Measurements from ENCODE around the gene GNL3L.
"Not testable (repeated sequence)": the region's sequence is repeated elsewhere in the genome, so short reads cannot be mapped to it uniquely, and the experiment has no call there.

Gene GNL3L, protein sequence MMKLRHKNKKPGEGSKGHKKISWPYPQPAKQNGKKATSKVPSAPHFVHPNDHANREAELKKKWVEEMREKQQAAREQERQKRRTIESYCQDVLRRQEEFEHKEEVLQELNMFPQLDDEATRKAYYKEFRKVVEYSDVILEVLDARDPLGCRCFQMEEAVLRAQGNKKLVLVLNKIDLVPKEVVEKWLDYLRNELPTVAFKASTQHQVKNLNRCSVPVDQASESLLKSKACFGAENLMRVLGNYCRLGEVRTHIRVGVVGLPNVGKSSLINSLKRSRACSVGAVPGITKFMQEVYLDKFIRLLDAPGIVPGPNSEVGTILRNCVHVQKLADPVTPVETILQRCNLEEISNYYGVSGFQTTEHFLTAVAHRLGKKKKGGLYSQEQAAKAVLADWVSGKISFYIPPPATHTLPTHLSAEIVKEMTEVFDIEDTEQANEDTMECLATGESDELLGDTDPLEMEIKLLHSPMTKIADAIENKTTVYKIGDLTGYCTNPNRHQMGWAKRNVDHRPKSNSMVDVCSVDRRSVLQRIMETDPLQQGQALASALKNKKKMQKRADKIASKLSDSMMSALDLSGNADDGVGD

DNA sequence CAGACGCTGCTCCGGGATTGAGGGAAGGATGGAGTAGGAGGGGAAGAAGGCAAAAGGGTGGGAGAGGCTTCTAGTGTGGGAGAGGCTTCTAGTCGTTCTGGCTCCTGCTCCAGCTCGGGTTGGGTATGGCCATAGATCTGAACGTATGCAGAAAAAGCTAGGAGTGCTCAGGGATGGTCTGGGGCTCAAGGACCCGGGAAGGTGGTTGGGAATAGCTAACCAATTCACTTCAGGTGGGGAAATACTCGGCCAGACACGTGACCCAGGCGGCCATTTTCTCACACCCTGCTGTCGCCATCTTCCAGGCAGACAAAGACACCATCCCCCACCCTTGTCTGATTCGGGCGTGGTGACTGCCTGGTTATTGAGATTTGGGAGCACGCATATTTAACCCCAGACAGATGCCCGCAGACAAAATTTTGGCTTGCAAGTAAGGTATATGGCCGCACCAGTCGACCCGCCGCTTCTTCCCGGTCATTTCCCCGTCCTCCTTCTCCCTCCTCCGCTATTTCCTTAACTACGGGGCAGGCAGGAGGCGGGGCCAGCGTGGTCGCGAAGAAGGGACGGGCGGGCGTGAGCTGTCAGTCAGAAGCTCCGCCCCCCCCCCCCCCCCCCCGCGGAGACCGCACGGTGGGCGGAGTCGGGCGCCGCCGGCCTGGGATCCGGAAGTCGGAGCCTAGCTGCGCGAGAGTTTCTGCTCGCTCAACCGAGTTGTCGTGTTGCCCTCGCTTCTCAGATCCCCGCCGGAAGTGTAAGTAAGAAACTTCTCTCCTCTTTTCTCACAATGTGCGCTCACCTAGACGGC, at the start of gene GNL3L:
Gene GNL3L, plus strand, starts transcription at position 668 of the 805 bp plus-strand sequence. CDS start 2,348 bp downstream, outside the sequence.
- DNase-seq (ENCODE audit: low read depth in 3 of 3) = peak; percentile 33 to 73 (median 68)

DNA sequence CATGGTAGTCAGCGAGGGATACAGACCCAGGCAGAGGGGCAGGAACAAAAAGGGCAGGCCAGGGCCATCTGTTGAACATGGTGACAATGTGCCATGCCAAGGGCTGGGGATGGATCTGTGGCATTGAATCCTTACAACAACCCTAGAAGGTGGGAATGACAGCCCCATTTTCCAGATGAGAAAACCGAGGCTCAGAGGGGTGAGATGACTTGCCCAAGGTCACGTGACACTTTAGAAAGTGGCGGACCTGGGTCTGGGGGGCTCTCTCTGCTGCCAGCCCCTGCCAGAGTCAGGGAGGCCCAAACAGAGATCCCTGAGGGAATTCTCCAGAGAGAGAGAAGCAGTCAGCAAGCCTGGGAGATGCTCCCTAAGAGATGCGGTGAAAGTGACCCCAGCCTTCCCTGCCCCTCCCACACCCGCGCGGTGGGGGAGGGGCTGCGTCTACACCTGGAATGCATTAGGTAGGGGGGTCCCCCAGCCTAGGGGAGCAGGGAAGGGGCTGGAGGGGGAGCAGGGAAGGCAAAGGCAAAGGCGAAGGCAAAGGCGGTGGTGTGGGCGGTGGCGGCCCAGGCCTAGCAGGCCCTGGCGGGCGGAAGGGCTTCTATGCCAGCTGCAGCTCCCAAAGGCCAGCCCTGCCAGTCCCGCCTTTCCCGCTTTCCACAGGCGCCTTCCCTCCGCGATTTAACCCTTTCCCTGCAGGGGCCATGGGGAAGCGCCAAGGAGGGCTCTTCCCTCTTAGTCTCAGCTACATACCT, 47.0 kb upstream of the GNL3L start:
- DNase-seq (ENCODE audit: low read depth in 3 of 3) = no peak

DNA sequence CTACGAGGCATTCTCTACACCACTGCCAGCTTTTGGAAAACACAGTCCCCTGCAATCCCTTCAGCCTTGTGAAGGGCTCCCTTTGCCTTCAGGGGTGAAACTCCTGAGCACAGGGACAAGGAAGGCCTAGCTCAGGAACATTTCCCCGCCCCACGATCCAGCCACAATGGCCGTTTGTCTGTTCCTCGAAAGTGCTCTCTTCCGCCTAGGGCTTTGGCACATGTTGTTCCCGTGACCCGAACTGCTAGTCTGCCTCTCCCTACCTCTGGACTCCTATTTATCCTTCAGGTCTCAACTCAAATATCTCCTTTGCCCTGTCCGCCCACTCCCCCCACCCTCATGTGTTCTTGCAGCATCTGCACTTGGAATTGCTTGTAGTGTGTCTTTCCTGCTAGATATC, 46.1 kb upstream of the GNL3L start:
- DNase-seq (ENCODE audit: low read depth in 3 of 3) = no peak

DNA sequence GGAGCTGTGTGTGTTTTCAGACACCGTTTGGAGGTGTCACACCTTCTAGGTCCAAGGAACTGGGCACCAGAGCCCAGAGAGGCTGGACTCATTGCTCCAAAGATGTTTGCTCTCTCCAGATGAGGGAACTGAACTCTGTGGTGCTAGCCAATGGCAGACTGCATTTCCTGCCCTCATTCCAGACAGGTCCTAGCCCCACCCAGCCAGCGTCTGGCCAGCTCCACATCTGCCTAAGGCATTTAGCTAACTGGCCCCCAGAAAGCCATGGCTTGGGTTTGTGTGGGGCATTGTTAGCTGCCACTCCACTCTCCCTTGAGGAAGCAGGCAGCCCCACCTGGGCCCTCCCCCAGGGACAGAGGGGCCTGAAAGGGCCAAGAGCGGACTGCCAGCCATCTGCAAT, 45.4 kb upstream of the GNL3L start:
- DNase-seq (ENCODE audit: low read depth in 3 of 3) = no peak

DNA sequence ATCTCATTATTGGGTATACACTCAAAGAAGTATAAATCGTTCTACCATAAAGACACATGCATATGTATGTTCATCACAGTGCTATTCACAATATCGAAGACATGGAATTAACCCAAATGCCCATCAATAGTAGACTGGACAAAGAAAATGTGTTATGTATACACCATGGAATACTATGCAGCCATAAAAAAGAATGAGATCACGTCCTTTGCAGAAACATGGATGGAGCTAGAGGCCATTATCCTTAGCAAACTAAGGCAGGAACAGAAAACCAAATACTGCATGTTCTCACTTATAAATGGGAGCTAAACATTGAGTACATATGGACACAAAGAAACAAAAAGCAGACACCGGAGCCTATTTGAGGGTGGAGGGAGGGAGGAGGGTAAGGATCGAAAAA, 40.2 kb upstream of the GNL3L start:
- DNase-seq (ENCODE audit: low read depth in 3 of 3) = not testable (repeated sequence)

DNA sequence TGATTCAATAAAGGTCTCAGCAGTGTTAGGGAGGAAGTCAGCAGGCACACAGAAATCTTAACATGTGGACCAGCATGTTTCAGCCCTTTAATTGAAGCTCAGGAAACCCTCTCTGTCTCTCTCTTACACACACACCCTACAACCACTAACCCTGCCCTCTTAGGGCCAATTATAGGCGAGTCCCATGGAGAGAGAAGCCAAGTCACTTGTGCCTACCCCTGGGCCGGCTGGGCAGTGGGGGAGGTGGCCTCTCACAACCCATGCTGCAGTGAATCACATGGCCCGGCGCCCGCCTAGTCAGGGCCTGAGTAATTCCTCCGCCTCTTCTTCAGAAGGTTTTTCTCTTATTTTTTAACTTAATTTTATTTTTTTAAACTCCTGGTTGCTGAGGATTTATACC, 37.7 kb upstream of the GNL3L start:
- DNase-seq (ENCODE audit: low read depth in 3 of 3) = no peak

DNA sequence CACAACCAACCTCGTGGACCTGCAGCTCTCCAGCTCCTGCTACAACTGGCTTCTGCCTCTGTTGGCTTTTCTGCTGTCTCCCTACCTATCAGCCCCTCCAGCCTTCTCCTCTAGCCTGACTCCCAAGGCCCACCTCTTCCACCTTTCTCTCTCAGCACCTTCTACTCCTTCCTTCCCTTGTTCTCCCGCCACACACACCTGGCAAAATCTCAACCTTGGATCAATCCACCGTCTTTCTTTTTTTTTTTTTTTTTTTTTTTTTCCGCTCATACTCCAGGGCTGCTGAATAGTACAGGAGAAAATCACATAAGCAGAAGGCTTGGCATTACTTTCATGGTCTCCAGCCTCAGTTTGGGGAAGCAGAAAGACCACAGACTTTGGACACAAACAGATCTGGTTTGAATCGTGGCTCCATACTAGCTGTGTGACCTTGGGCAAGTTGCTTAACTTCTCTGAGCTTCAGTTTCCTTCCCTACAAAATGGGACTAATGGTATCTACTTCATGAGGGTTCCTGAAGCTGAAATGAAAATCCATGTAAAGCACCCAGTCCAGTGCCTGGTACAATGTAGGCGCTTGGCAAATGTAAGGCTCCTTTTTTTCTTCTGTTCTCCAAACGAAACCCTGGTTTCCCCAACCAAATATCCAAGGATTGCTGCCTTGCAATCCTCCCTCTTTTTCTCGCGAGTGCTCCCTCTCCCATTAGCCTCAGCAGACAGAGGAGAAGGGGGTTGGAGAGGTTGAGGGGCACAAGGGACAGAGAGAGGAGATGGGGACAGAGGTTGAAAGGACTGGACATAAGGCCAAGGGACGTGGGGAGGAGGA, 35.6 kb upstream of the GNL3L start:
- no peak for DNase-seq (ENCODE audit: low read depth in 3 of 3)

DNA sequence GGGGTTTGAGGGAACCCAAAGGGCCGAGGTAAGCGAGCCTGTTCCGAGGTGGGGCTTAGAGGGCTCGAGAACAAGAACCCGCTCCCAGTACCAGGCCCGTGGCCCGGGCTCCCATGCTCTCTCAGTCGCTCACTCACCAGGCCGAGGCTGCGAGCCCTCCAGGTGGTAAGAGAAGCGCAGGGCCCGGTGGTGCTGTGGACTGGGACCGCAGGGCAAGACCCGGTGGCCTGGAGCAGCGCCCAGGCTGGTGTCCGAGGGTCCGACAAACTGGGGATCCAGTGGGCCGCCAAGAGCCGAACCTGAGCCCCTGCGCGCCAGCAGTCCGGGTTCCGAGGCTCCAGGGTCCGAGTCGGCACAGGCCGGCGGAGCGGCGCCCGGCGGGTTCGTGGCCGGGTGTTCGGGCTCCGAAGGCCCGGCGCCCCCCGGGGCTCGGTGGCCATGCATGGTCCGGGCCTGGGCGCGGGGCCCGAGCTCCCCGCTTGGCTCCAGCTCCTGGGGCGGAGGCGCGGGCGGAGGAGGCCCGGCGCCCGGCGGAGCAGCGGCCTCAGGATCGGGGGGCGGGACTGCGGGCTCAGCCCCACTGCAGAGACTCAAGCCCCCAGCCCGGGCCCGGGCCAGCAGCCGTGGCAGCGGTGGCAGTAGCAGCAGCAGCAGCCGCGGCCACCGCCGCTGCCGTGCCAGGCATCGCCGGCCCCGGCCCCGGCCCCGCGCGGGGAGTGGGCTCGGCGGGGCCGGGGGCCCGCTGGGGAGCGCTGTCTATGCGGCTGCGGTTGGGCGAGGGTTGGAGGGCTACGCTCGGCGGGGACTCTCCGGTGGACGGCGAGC, 34.8 kb upstream of the GNL3L start:
- DNase-seq (ENCODE audit: low read depth in 3 of 3) = no peak

DNA sequence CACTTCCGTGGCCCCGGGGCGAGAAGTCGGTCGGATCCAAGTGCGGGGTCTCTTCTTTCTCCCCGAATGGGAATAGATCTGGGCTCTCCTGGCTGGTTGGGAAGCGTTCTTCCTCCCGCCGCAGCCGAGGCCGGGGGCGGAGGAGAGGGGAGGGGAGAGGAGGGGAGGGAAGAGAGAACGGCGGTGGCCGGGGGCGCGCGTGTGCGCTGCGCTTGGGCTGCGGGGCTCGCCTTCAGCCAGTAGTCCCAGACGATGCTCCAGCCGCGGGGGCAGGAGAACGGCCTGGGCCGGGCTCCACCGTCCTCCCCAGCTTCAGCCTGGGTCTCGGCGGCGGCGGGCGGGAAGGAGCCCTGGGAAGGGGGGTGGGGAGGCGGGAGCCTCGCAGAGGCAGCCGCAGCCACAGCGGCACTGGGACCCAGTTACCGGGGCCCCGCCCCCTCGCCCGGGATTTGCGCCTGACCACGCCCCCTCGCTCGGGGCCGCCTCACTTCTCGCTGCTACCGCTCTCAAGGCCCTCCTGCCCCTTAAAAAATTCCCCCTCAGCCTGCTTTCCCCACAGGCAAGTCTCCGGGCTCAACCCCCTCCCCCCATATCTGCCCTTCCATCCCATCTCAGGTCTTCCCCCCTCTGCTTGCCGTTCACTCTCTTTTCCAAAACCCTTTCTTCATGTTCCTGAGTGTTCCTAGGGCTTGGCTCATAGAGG, 34.1 kb upstream of the GNL3L start, which contains the start of gene FGD1:
Gene FGD1, minus strand, starts transcription at position 421 of the 703 bp plus-strand sequence. CDS start 802 bp downstream, outside the sequence.
- peak in 1 of 3 donors; percentile 34 for DNase-seq (ENCODE audit: low read depth in 3 of 3)

DNA sequence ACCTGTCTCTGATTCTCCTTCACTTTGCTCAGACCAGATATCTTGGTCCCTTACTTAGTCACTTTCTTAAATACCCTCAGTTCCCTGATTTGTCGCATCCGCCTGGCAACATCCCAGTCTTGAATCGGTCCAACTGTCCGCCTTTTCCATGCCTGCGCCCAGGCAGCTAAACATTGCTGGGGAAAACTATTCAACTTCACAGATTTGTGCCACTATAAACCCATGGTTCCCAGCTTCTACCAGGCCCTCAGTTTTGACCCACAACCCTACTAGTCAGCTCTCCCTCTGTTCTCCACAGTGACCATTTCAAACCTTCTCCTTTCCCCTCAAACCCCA, 33.5 kb upstream of the GNL3L start:
- DNase-seq (ENCODE audit: low read depth in 3 of 3) = no peak

DNA sequence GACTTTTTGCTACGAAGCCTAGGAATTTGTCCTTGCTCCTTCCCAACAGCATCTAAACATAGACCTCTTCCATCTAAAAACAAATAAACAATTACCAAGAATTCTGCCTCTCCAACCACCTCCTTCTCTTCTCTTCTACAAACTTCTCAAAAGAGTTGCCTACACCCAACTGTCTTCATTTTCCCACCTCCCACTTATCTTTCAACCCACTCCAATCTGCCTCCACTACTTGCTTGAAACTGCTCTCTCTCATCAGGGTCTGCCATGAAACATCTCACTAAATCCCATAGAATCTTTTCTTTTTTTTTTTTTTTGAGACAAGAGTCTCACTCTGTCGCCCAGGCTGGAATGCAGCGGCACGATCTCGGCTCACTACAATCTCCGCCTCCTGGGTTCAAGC, 33.1 kb upstream of the GNL3L start:
- no peak for DNase-seq (ENCODE audit: low read depth in 3 of 3)

DNA sequence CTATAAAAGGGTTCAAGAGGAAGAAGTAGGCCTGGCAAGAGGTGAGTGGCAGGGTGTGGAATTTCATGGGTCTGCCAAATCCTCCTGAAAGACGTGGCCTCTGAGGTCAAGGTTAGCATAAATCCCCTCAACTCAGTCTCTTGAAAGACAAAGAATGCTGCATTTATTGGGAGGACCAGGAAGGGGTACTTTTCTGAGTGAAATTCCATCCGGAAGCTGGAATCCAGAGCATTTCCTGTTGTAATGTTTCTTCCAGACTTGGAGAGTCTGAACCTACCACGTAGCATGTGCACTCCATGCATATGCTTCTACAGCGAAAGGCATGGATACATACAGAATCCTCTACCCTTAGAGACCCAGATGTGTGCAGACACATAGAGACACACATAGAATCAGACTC, 20.6 kb upstream of the GNL3L start:
- no peak for DNase-seq (ENCODE audit: low read depth in 3 of 3)

DNA sequence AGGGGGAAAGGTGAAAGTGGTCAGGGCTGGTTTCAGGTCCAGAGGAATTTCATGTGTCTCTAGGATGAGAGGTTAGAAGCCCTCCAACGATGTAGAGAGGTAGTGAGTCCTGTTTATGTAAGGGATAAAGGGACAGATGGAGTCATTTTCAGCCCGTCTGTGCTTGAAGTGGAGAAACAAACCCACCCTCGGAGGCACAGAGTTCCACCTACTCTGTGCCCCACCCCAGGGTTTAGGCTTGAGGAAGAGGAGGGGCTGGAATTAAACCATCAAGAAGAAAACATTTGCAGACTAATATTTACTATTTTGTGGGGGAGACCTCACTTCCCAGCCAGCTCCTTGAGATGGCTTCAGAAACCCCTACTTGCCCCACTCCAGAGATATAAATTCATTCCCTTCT, 868 bp upstream of the GNL3L start:
- DNase-seq (ENCODE audit: low read depth in 3 of 3) = no peak

DNA sequence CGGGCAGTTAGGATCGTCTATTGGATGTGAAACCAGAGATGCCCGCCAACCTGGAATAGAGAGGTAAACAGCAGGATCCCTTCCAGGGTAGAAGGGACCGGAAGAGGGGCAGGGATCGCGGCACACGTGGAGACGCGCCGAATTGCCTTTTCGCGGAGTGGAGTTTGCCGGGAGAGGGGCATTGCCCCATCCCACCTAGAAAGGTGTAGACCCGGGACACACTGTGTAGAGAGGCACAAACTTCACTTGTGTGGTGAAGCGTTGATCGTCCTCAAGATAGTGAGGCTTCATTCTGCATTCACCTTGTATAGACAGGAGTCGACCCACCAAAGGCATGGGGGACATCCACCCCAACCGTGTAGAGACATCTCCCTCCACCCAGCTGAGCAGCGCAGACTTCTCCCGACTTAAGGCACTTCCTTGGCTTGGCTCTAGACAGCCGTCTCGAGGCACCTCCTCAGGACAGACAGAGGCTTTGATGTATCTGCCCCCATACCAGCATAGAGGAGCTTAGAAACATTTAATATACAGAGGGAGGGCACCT, 410 bp downstream of the GNL3L start:
- no peak for DNase-seq (ENCODE audit: low read depth in 3 of 3)

DNA sequence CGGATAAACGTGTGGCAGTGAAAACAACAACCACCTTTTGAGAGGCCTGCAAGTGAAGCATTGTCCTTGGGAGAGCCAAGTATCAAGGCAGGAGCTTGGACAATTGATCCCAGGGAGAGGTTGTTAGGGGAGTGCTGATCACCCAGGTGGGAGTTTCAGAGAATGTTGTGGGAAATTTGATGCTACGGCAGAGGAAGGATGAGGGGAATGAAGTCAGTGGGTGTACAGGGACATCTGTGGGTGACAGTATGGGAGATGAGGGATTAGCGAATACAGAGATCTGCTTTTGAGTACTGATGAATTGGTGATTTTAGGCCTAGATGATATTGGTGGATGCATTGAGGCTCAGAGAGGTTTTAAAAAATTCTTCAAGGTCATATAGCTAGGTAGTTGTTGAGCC, 4.3 kb downstream of the GNL3L start:
- no peak for DNase-seq (ENCODE audit: low read depth in 3 of 3)

DNA sequence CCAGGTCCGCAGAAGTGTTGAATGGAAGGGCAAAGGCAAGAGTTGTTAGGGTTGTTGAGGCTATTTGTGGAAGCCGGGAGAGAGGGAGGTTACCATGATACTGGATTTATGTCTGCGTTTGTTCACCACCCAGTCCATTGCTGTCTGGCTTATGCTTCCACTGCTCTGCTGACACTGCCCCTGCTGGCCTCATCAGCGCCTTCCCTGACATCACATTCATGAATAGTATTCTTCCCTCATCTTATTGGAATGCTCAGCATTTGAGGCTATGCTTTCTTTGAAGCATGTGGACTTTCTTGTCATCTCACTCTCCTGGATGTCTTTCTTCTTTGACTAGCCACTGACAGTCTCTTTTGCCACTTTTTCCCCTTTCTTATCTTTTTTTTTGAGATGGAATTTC, 10.3 kb downstream of the GNL3L start:
- no peak for DNase-seq (ENCODE audit: low read depth in 3 of 3)

DNA sequence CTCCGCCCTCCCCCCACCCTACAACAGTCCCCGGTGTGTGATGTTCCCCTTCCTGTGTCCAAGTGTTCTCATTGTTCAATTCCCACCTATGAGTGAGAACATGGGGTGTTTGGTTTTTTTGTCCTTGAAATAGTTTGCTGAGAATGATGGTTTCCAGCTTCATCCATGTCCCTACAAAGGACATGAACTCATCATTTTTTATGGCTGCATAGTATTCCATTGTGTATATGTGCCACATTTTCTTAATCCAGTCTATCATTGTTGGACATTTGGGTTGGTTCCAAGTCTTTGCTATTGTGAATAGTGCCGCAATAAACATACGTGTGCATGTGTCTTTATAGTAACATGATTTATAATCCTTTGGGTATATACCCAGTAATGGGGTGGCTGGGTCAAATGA, 12.2 kb downstream of the GNL3L start:
- DNase-seq (ENCODE audit: low read depth in 3 of 3) = not testable (repeated sequence)

DNA sequence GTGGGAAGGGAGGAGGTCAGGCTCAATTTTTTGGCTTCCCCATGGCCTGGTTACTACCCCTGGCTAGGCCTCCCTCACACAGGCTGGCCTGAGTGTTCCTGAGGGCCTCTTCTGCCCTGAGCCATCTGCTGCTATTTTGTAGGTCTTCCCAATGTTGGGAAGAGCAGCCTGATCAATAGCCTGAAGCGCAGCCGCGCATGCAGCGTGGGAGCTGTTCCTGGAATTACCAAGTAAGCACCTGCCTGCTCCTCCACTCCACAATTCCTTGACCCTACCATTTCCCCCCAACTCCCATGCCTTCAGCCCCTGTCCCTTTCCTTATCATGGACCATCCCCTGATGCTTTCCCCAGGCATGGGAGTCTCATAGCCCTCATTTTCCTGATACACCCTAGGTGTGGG, 20.8 kb downstream of the GNL3L start:
- no peak for DNase-seq (ENCODE audit: low read depth in 3 of 3)

DNA sequence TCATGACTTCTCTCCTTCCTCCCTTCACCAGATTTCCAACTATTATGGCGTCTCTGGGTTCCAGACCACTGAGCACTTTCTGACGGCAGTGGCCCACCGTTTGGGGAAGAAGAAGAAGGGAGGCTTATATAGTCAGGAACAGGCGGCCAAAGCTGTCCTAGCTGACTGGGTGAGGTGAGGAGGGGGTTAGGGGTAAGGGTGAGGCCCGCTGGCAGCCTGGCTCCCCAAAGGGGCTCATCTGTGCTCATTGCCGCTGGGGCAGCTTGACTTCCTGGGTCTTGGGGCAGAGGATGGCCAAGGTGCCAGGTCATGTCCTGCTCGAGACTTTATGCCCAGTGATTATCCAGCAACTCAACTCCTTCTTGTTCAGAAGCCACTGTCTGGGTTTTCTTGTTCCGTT, 21.8 kb downstream of the GNL3L start:
- DNase-seq (ENCODE audit: low read depth in 3 of 3) = no peak
